Upper lobe of left lung (tissue), 4 donors: Measurements from ENCODE around the gene DCN.

ENCODE experiments used
- EP300 ChIP-seq, 4 donors: sonication (generic); formaldehyde crosslinking; IDR thresholded peaks; one replicate each; pipeline ENCODE4 v1.5.1; 2017; ENCODE audit warnings: antibody characterized with exemption in 4 of 4, control low read depth in 2 of 4
- POLR2A ChIP-seq, 4 donors: fragments of 450-650 bp; IDR thresholded peaks; one replicate each; pipeline ENCODE4 v1.5.1; 2016 to 2017; ENCODE audit warnings: antibody characterized with exemption in 4 of 4, mild to moderate bottlenecking in 2 of 4
- TF ChIP-seq, protein P1 (sequence below), 6 experiments: fragments of 450-650 bp in 4 of 6; fragments of 200-600 bp in 2 of 6; sonication (generic) in 2 of 6; IDR thresholded peaks; one replicate each; pipeline ENCODE4 v1.5.1; 2016 to 2019; ENCODE audit warnings: antibody characterized with exemption in 6 of 6

DNA sequence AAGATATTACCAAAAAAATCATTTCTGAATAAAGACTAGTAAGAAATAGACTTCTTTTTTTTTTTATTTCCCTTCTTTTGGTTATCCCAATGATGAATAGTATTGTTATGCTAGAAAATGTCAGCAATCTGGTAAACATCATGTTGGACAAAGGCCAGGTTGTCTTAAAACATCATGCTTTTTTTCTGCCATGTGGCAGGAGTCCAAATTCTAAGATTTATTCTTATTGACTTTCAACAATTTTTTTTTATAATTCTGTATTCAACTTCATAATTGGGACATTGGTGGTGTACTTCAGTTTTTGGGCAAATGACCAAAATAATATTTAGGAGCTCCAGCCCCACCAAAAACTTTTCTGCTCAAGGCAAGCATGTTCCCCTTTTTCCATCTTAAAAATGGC lies 10.5 kb downstream of the DCN start:
- TF ChIP-seq, protein P1, sequence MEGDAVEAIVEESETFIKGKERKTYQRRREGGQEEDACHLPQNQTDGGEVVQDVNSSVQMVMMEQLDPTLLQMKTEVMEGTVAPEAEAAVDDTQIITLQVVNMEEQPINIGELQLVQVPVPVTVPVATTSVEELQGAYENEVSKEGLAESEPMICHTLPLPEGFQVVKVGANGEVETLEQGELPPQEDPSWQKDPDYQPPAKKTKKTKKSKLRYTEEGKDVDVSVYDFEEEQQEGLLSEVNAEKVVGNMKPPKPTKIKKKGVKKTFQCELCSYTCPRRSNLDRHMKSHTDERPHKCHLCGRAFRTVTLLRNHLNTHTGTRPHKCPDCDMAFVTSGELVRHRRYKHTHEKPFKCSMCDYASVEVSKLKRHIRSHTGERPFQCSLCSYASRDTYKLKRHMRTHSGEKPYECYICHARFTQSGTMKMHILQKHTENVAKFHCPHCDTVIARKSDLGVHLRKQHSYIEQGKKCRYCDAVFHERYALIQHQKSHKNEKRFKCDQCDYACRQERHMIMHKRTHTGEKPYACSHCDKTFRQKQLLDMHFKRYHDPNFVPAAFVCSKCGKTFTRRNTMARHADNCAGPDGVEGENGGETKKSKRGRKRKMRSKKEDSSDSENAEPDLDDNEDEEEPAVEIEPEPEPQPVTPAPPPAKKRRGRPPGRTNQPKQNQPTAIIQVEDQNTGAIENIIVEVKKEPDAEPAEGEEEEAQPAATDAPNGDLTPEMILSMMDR (IDR thresholded peaks at IDR 0.05), result no peak
- TF ChIP-seq POLR2A (IDR thresholded peaks at IDR 0.05) (no peak), EP300 (IDR thresholded peaks at IDR 0.05) (no peak)
